OCI-LY3 (cell line): ENCODE data around the gene TRPC4AP.

Source experiments
- H2AFZ ChIP-seq: fragments of 200-600, 300-600 bp; shearing (Covaris generic); 2 replicates; pipeline ENCODE4 v1.6.0; 2014; ENCODE audit warnings: antibody characterized with exemption, low read depth, low read length
- H3K27ac ChIP-seq: fragments of 200-600, 300-600 bp; sonication (generic); 2 replicates; pipeline ENCODE4 v1.5.1; 2014; ENCODE audit warnings: mild to moderate bottlenecking, low read length, moderate library complexity, mixed read lengths
- H3K27me3 ChIP-seq: fragments of 200-600, 300-600 bp; sonication (generic); 2 replicates; pipeline ENCODE4 v1.6.1; 2014; ENCODE audit warnings: low read depth, low read length, mixed read lengths
- H3K36me3 ChIP-seq: fragments of 200-600, 300-600 bp; sonication (generic); replicated peaks from 2 replicates; pipeline ENCODE3; 2014; ENCODE audit warnings: low read depth, low read length, mixed read lengths
- H3K4me1 ChIP-seq: fragments of 300-600, 200-600 bp; sonication (generic); 2 replicates; pipeline ENCODE4 v1.6.1; 2014; ENCODE audit warnings: low read length, mixed read lengths
- H3K4me2 ChIP-seq: fragments of 200-600, 300-600 bp; sonication (generic); 2 replicates; pipeline ENCODE4 v1.6.1; 2014; ENCODE audit warnings: low read length, mixed read lengths
- H3K4me3 ChIP-seq: fragments of 300-600, 200-600 bp; sonication (generic); 2 replicates; pipeline ENCODE4 v1.5.1; 2014; ENCODE audit warnings: antibody characterized with exemption, mild to moderate bottlenecking, low read length, moderate library complexity
- H3K79me2 ChIP-seq: fragments of 300-600, 200-600 bp; shearing (Covaris generic); 2 replicates; pipeline ENCODE4 v1.6.1; 2014; ENCODE audit warnings: mild to moderate bottlenecking, low read length, mixed read lengths
- H3K9ac ChIP-seq: fragments of 300-600, 200-600 bp; shearing (Covaris generic); 2 replicates; pipeline ENCODE4 v1.6.0; 2014; ENCODE audit warnings: mild to moderate bottlenecking, low read length, moderate library complexity
- H3K9me3 ChIP-seq: fragments of 200-600, 300-600 bp; shearing (Covaris generic); 2 replicates; pipeline ENCODE4 v1.6.1; 2014; ENCODE audit warnings: low read length, mixed read lengths; ENCODE audit not compliant: insufficient read depth
- H4K20me1 ChIP-seq: fragments of 200-600, 300-600 bp; sonication (generic); 2 replicates; pipeline ENCODE4 v1.6.1; 2016; ENCODE audit warnings: low read length, mixed read lengths; ENCODE audit not compliant: insufficient read depth
- EZH2phosphoT487 ChIP-seq: fragments of 200-600 bp; shearing (Covaris generic); IDR thresholded peaks from 2 replicates; pipeline ENCODE4 v1.6.1; 2018; ENCODE audit warnings: antibody characterized with exemption, mixed run types, low read depth
- TF ChIP-seq, protein P1 (sequence below): fragments of 200-600, 300-600 bp; sonication (generic); IDR thresholded peaks from 2 replicates; pipeline ENCODE4 v1.5.1; 2014; ENCODE audit warnings: antibody characterized with exemption, low read length, low read depth

TRPC4AP gene

GRCh38 chr20:34999021-34999451 lies 93.6 kb downstream of the TRPC4AP start:
- H3K27me3 ChIP-seq, result no peaks in the 10 kb centered on the region
- H3K4me3 ChIP-seq, result no peak overlapping the region
- no peak overlapping the region for H2AFZ ChIP-seq
- no peaks in the 10 kb centered on the region for H3K4me1 ChIP-seq
- H3K79me2 ChIP-seq, result no peaks in the 10 kb centered on the region
- TF ChIP-seq EZH2phosphoT487, result no peak
- TF ChIP-seq, protein P1, sequence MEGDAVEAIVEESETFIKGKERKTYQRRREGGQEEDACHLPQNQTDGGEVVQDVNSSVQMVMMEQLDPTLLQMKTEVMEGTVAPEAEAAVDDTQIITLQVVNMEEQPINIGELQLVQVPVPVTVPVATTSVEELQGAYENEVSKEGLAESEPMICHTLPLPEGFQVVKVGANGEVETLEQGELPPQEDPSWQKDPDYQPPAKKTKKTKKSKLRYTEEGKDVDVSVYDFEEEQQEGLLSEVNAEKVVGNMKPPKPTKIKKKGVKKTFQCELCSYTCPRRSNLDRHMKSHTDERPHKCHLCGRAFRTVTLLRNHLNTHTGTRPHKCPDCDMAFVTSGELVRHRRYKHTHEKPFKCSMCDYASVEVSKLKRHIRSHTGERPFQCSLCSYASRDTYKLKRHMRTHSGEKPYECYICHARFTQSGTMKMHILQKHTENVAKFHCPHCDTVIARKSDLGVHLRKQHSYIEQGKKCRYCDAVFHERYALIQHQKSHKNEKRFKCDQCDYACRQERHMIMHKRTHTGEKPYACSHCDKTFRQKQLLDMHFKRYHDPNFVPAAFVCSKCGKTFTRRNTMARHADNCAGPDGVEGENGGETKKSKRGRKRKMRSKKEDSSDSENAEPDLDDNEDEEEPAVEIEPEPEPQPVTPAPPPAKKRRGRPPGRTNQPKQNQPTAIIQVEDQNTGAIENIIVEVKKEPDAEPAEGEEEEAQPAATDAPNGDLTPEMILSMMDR, result no peak
- H3K27ac ChIP-seq, result no peak overlapping the region
- peaks cover 35% of the 10 kb centered on the region for H3K36me3 ChIP-seq
- no peak overlapping the region for H3K9ac ChIP-seq
- no peaks in the 10 kb centered on the region for H3K9me3 ChIP-seq
- H3K4me2 ChIP-seq, result no peak overlapping the region
- H4K20me1 ChIP-seq, result no peaks in the 10 kb centered on the region

- Histone ChIP-seq H4K20me1 (no peaks in the 10 kb centered on the region), H2AFZ (no peak overlapping the region), H3K9me3 (no peaks in the 10 kb centered on the region), H3K4me3 (no peak overlapping the region), H3K9ac (no peak overlapping the region), H3K36me3 (peaks cover 40% of the 10 kb centered on the region), H3K4me1 (no peaks in the 10 kb centered on the region), H3K4me2 (no peak overlapping the region), H3K27ac (no peak overlapping the region), H3K79me2 (no peaks in the 10 kb centered on the region), H3K27me3 (no peaks in the 10 kb centered on the region)
- no peak for TF ChIP-seq EZH2phosphoT487
- TF ChIP-seq, protein P1, result no peak
Observed at GRCh38 chr20:34998331-34998950, 94.2 kb downstream of the TRPC4AP start.

- Histone ChIP-seq H3K4me3 (no peak overlapping the region), H3K27me3 (no peaks in the 10 kb centered on the region), H3K79me2 (no peaks in the 10 kb centered on the region), H2AFZ (no peak overlapping the region), H3K4me1 (no peaks in the 10 kb centered on the region), H4K20me1 (no peaks in the 10 kb centered on the region), H3K9me3 (no peaks in the 10 kb centered on the region), H3K4me2 (no peak overlapping the region), H3K27ac (no peak overlapping the region), H3K9ac (no peak overlapping the region), H3K36me3 (peaks cover 43% of the 10 kb centered on the region)
- TF ChIP-seq, protein P1, result no peak
- no peak for TF ChIP-seq EZH2phosphoT487
Observed at GRCh38 chr20:34997774-34998173, 94.8 kb downstream of the TRPC4AP start.

DNA sequence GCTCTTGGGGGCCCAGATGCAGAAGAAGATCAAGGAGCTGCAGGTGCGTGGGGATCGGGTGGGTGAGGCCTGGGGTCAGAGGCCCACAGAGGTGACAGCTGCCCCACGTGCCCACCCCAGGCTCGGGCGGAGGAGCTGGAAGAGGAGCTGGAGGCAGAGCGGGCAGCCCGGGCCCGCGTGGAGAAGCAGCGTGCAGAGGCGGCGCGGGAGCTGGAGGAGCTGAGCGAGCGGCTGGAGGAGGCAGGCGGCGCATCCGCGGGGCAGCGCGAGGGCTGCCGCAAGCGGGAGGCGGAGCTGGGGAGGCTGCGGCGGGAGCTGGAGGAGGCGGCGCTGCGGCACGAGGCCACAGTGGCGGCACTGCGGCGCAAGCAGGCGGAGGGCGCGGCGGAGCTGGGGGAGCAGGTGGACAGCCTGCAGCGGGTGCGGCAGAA lies 95.5 kb downstream of the TRPC4AP start:
- H3K4me2 ChIP-seq, result no peak overlapping the region
- no peak overlapping the region for H3K4me3 ChIP-seq
- no peak overlapping the region for H3K9ac ChIP-seq
- peaks cover 41% of the 10 kb centered on the region for H3K36me3 ChIP-seq
- H2AFZ ChIP-seq, result no peak overlapping the region
- no peaks in the 10 kb centered on the region for H3K27me3 ChIP-seq
- no peaks in the 10 kb centered on the region for H3K79me2 ChIP-seq
- no peak overlapping the region for H3K27ac ChIP-seq
- no peak for TF ChIP-seq EZH2phosphoT487
- TF ChIP-seq, protein P1, result no peak
- H4K20me1 ChIP-seq, result no peaks in the 10 kb centered on the region
- H3K9me3 ChIP-seq, result no peaks in the 10 kb centered on the region
- H3K4me1 ChIP-seq, result no peaks in the 10 kb centered on the region
